ENCODE measurements around the gene HECA. TPM values are rescaled to one million over a fixed set of nuclear protein-coding genes. Genes with fewer than 3 reads are reported as not detected.

Gene HECA
- total and polyA plus RNA-seq, 2 of the 8 experiments (the other 6 are each of a cell fraction or from before 2014, with no cell fraction given): 2.4 to 9.2 TPM

- Histone ChIP-seq H3K9me3 (ENCODE audit: insufficient read depth in 2 of 2, low read depth in 1 of 2, low read length in 1 of 2) (no peaks in the 10 kb centered on the region), H4K20me1 (replicated peaks in 1 of 2; ENCODE audit: control insufficient read depth in 1 of 2, insufficient read depth in 2 of 2, low read length in 2 of 2) (no peaks in the 10 kb centered on the region), H2BK12ac (ENCODE audit: low read depth, low read length) (no peak overlapping the region), H3K4ac (replicated peaks; ENCODE audit: insufficient read length, low read depth, low read length) (no peak overlapping the region), H3K79me2 (ENCODE audit: control insufficient read depth in 1 of 2, insufficient read depth in 2 of 2, low read length in 2 of 2) (no peaks in the 10 kb centered on the region), H2BK120ac (replicated peaks; ENCODE audit: low read depth, low read length) (no peak overlapping the region), H2AK5ac (ENCODE audit: low read depth, low read length) (no peak overlapping the region), H3K18ac (ENCODE audit: extremely low read depth, low read length) (no peak overlapping the region), H3K27ac (ENCODE audit: low read depth, low read length) (no peak overlapping the region), H4K8ac (ENCODE audit: extremely low read depth, insufficient read depth, low read length) (no peak overlapping the region), H2BK5ac (ENCODE audit: low read depth, low read length) (no peak overlapping the region), H3K14ac (ENCODE audit: insufficient read length) (no peak overlapping the region), H2AFZ (ENCODE audit: low read length) (no peak overlapping the region), H3K23me2 (ENCODE audit: low read depth, low read length) (no peaks in the 10 kb centered on the region), H2BK15ac (ENCODE audit: low read length) (no peak overlapping the region), H3K4me2 (ENCODE audit: insufficient read depth in 1 of 2, low read depth in 2 of 2, low read length in 2 of 2) (no peak overlapping the region), H3K9ac (replicated peaks in 1 of 4; ENCODE audit: extremely low read depth in 1 of 4, low read depth in 3 of 4, low read length in 3 of 4) (no peak overlapping the region), H3K56ac (replicated peaks; ENCODE audit: insufficient read length, low read depth, low read length) (no peak overlapping the region), H4K91ac (replicated peaks; ENCODE audit: insufficient read length, low read length) (no peak overlapping the region), H3K27me3 (replicated peaks in 1 of 4; ENCODE audit: control insufficient read depth in 3 of 4, extremely low read depth in 1 of 4, insufficient read depth in 3 of 4, low read length in 3 of 4) (no peaks in the 10 kb centered on the region), H3K4me1 (replicated peaks in 1 of 4; ENCODE audit: control insufficient read depth in 3 of 4, insufficient read depth in 4 of 4, low read length in 3 of 4) (no peaks in the 10 kb centered on the region), H3K4me3 (ENCODE audit: extremely low read depth in 1 of 4, insufficient read depth in 2 of 4, low read depth in 3 of 4, low read length in 4 of 4) (no peak overlapping the region), H3K23ac (ENCODE audit: insufficient read length) (no peak overlapping the region), H2BK20ac (ENCODE audit: low read length) (no peak overlapping the region), H4K5ac (ENCODE audit: insufficient read length, low read depth, low read length) (no peak overlapping the region), H3K36me3 (ENCODE audit: control insufficient read depth in 2 of 4, insufficient read depth in 4 of 4, low read length in 3 of 4) (no peaks in the 10 kb centered on the region), H3K79me1 (ENCODE audit: low read depth, low read length) (no peaks in the 10 kb centered on the region)
- DNase-seq (ENCODE audit: low read depth in 1 of 2, low spot score in 2 of 2): no peak
- no peak for FAIRE-seq
- WGBS, 2 experiments (ENCODE audit: extremely low coverage in 1 of 2, insufficient coverage in 1 of 2, insufficient read length in 1 of 2, insufficient replicate concordance in 2 of 2, low coverage in 1 of 2, low lambda C conversion rate in 2 of 2, missing lambda C conversion rate in 1 of 2): 91% methylated on average over 3 of the region's 3 CpGs; no CpG with 5 or more reads in 1 of the 2 experiments
- CTCF ChIA-PET (ENCODE audit: partially characterized antibody): interaction anchor here (1.9 kb wide), 1 partner anchor 180 kb away, joined by 5 read pairs; no protein-coding TSS in a partner anchor
- POLR2A ChIA-PET (ENCODE audit: partially characterized antibody): no interaction called here
- no peak for TF ChIP-seq ATF2 (IDR thresholded peaks at IDR 0.05; ENCODE audit: low read length)
- TF ChIP-seq SIN3A (conservative IDR thresholded peaks at IDR 0.05 in 1 of 2, IDR thresholded peaks at IDR 0.05 in 1 of 2; ENCODE audit: low read depth in 1 of 2, low read length in 2 of 2): no peak
- TF ChIP-seq GABPA (IDR thresholded peaks at IDR 0.05; ENCODE audit: borderline replicate concordance, insufficient read depth, low read length): no peak
- TF ChIP-seq CREB1 (IDR thresholded peaks at IDR 0.05): no peak
These were observed 49.6 kb downstream of the HECA start for GRCh38 chr6:139184459-139184858.
